Body of pancreas (tissue), 4 donors: ENCODE results near the gene HS6ST3.

Experiments used
- POLR2A ChIP-seq, 3 donors: fragments of 450-650 bp; IDR thresholded peaks; one replicate each; pipeline ENCODE4 v1.6.1; 2016; ENCODE audit warnings: antibody characterized with exemption in 3 of 3, mild to moderate bottlenecking in 2 of 3
- TF ChIP-seq, protein P1 (sequence below), 7 experiments: fragments of 450-650 bp in 4 of 7; fragments of 200-600 bp in 3 of 7; sonication (generic) in 3 of 7; IDR thresholded peaks; one replicate each; pipeline ENCODE4 v1.5.1; 2016 to 2019; ENCODE audit warnings: antibody characterized with exemption in 7 of 7

- TF ChIP-seq, protein P1, sequence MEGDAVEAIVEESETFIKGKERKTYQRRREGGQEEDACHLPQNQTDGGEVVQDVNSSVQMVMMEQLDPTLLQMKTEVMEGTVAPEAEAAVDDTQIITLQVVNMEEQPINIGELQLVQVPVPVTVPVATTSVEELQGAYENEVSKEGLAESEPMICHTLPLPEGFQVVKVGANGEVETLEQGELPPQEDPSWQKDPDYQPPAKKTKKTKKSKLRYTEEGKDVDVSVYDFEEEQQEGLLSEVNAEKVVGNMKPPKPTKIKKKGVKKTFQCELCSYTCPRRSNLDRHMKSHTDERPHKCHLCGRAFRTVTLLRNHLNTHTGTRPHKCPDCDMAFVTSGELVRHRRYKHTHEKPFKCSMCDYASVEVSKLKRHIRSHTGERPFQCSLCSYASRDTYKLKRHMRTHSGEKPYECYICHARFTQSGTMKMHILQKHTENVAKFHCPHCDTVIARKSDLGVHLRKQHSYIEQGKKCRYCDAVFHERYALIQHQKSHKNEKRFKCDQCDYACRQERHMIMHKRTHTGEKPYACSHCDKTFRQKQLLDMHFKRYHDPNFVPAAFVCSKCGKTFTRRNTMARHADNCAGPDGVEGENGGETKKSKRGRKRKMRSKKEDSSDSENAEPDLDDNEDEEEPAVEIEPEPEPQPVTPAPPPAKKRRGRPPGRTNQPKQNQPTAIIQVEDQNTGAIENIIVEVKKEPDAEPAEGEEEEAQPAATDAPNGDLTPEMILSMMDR (IDR thresholded peaks at IDR 0.05), result no peak
- TF ChIP-seq POLR2A (IDR thresholded peaks at IDR 0.05), result no peak
Measured at GRCh38 chr13:96181911-96182310, 92.0 kb downstream of the HS6ST3 start.
